K562 (cell line): ENCODE data around the gene RASAL1. TPM values are rescaled to one million over a fixed set of nuclear protein-coding genes. Genes with fewer than 3 reads are reported as not detected.

Source experiments
- ATAC-seq: fragments of 200-7000 bp; cut with Tn5 transposase; 3 replicates; pipeline ENCODE4 v1.9.1; 2020; ENCODE audit warnings: moderate library complexity
- BruUV-seq: library from RNA; stranded (reverse); fragments of 400-500 nt; replicated peaks from 2 replicates; lab custom pipeline; 2021; lab: Mats Ljungman, UMichigan
- CTCF ChIA-PET: fragments of 300-600 bp; formaldehyde crosslinking; extraction: SDS; loops from one replicate; lab custom pipeline; 2021; ENCODE audit warnings: low intra/inter-chr PET ratio; lab: Yijun Ruan, JAX
- POLR2A ChIA-PET: fragments of 300-600, 350-650 bp; sonication (Branson Sonifier 250); formaldehyde crosslinking; extraction: SDS; loops from one replicate; lab custom pipeline; 2021; ENCODE audit warnings: antibody characterized with exemption, inconsistent platforms; lab: Yijun Ruan, JAX
- DNase-seq, 4 experiments: peaks; one replicate each; pipeline versions ENCODE4 v3.0.0 to v3.0.0-alpha.2; 2011 to 2018; ENCODE audit warnings: low spot score in 3 of 4, mixed read lengths in 3 of 4; ENCODE audit errors: extremely low read depth in 1 of 4
- FAIRE-seq: peaks from 2 replicates; lab custom pipeline; 2011; peaks lifted over from hg19 to GRCh38; lab: Jason Lieb, UNC
- H2AFZ ChIP-seq: 2 replicates; pipeline ENCODE4 v1.6.0; 2011; ENCODE audit warnings: low read depth, low read length, control low read depth, inconsistent platforms
- H3K27ac ChIP-seq: fragments of 200-600 bp; 3 replicates; pipeline ENCODE4 v1.8.0; 2011; ENCODE audit warnings: low read depth, mild to moderate bottlenecking, control low read depth, inconsistent platforms, low read length, moderate library complexity, mixed read lengths; ENCODE audit errors: extremely low read depth
- H3K27me3 ChIP-seq, 2 experiments: fragments of 300-600 bp in 1 of 2; 2 replicates in 1 of 2; 3 replicates in 1 of 2; pipeline versions ENCODE4 v1.6.0 to v1.8.0; 2011; ENCODE audit warnings: inconsistent platforms in 2 of 2, low read length in 2 of 2, mild to moderate bottlenecking in 1 of 2, mixed read lengths in 1 of 2, moderate library complexity in 1 of 2; ENCODE audit not compliant: control insufficient read depth in 2 of 2, insufficient read depth in 2 of 2
- H3K36me3 ChIP-seq: fragments of 300-600 bp; 3 replicates; pipeline ENCODE4 v1.8.0; 2011; ENCODE audit warnings: mild to moderate bottlenecking, low read length, inconsistent platforms; ENCODE audit not compliant: control insufficient read depth, insufficient read depth
- H3K4me1 ChIP-seq, 2 experiments: fragments of 200-600 bp in 1 of 2; replicated peaks in 1 of 2; 2 replicates in 1 of 2; 3 replicates in 1 of 2; pipeline versions ENCODE4 v1.5.1 to v1.8.0; 2011; ENCODE audit warnings: inconsistent platforms in 2 of 2, low read length in 2 of 2, mild to moderate bottlenecking in 1 of 2, mixed read lengths in 1 of 2, moderate library complexity in 1 of 2; ENCODE audit not compliant: control insufficient read depth in 2 of 2, insufficient read depth in 2 of 2
- H3K4me2 ChIP-seq: 2 replicates; pipeline ENCODE4 v1.6.1; 2011; ENCODE audit warnings: low read length, control low read depth, inconsistent platforms, mixed read lengths; ENCODE audit not compliant: insufficient read depth
- H3K4me3 ChIP-seq: fragments of 200-600 bp; sonication (generic), shearing (Covaris generic); 2 replicates; pipeline ENCODE4 v1.5.1; 2016; ENCODE audit warnings: control low read depth, inconsistent platforms
- H3K79me2 ChIP-seq: fragments of 200-600 bp; 3 replicates; pipeline ENCODE4 v1.8.0; 2011; ENCODE audit warnings: low read length, inconsistent platforms; ENCODE audit not compliant: control insufficient read depth, insufficient read depth
- H3K9ac ChIP-seq, 2 experiments: 2 replicates each; pipeline versions ENCODE4 v1.6.0 to v1.6.1; 2011; ENCODE audit warnings: low read depth in 2 of 2, low read length in 2 of 2, control low read depth in 1 of 2, inconsistent platforms in 1 of 2, mild to moderate bottlenecking in 1 of 2, mixed read lengths in 1 of 2; ENCODE audit not compliant: insufficient read depth in 1 of 2
- H3K9me1 ChIP-seq: one replicate; pipeline ENCODE4 v1.6.0; 2011; ENCODE audit warnings: inconsistent platforms, mild to moderate bottlenecking, low read length, moderate library complexity; ENCODE audit not compliant: control insufficient read depth, insufficient read depth
- H3K9me3 ChIP-seq: replicated peaks from 2 replicates; pipeline ENCODE4 v1.5.1; 2011; ENCODE audit warnings: low read depth, low read length, inconsistent platforms; ENCODE audit not compliant: control insufficient read depth, insufficient read depth
- H4K20me1 ChIP-seq: replicated peaks from 2 replicates; pipeline ENCODE4 v1.6.1; 2011; ENCODE audit warnings: low read length, inconsistent platforms, mixed read lengths; ENCODE audit not compliant: control insufficient read depth, insufficient read depth
- BCOR ChIP-seq: fragments of 450-650 bp; IDR thresholded peaks from 2 replicates; pipeline ENCODE4 v1.6.1; 2016
- BRD9 ChIP-seq: fragments of 450-650 bp; IDR thresholded peaks from 2 replicates; pipeline ENCODE4 v1.6.1; 2018; ENCODE audit warnings: low read depth; ENCODE audit not compliant: partially characterized antibody
- CBX3 ChIP-seq, 2 experiments: IDR thresholded peaks; 1 replicate in 1 of 2; 2 replicates in 1 of 2; pipeline ENCODE4 v1.6.1; 2012; ENCODE audit warnings: inconsistent platforms in 2 of 2, low read length in 2 of 2, borderline replicate concordance in 1 of 2, control low read depth in 1 of 2
- CHD2 ChIP-seq: IDR thresholded peaks from 2 replicates; pipeline ENCODE4 v1.6.1; 2011; ENCODE audit warnings: low read depth, low read length
- JUN ChIP-seq, 2 experiments: sonication (generic) in 1 of 2; formaldehyde crosslinking in 1 of 2; IDR thresholded peaks; 2 replicates each; pipeline versions ENCODE4 v1.6.1 to v1.8.0; 2012 to 2022; ENCODE audit warnings: borderline replicate concordance in 2 of 2, mild to moderate bottlenecking in 2 of 2, improper control_type of control experiment in 1 of 2, low read depth in 1 of 2, low read length in 1 of 2, missing genetic modification reagents in 1 of 2
- KDM1A ChIP-seq, 2 experiments: fragments of 450-650 bp; IDR thresholded peaks; 2 replicates each; pipeline ENCODE4 v1.6.1; 2016; ENCODE audit warnings: mild to moderate bottlenecking in 2 of 2
- PHB ChIP-seq: fragments of 250-450 bp; sonication (Bioruptor Pico); IDR thresholded peaks from 2 replicates; pipeline ENCODE4 v1.5.0; 2021
- PTBP1 ChIP-seq: fragments of 200-400 bp; formaldehyde crosslinking; IDR thresholded peaks from 2 replicates; pipeline ENCODE4 v1.6.1; 2017; ENCODE audit warnings: low read depth, low read length
- RAD21 ChIP-seq, 2 experiments: fragments of 250-450 bp in 1 of 2; fragments of 450-650 bp in 1 of 2; sonication (Bioruptor Pico) in 1 of 2; formaldehyde crosslinking in 1 of 2; IDR thresholded peaks in 1 of 2; conservative IDR thresholded peaks in 1 of 2; 2 replicates each; pipeline versions ENCODE4 v1.4.0 to v1.8.0; 2020 to 2022; ENCODE audit warnings: mild to moderate bottlenecking in 2 of 2, moderate library complexity in 1 of 2
- RFX1 ChIP-seq: fragments of 450-650 bp; IDR thresholded peaks from 2 replicates; pipeline ENCODE4 v1.6.1; 2016; ENCODE audit warnings: mild to moderate bottlenecking, moderate library complexity
- VEZF1 ChIP-seq: fragments of 200-800 bp; sonication (Bioruptor generic); IDR thresholded peaks from 2 replicates; pipeline ENCODE4 v1.6.1; 2017; ENCODE audit warnings: missing genetic modification characterization, missing compliant biosample characterization
- ZBTB11 ChIP-seq, 3 experiments: fragments of 200-800 bp in 1 of 3; fragments of 250-450 bp in 1 of 3; fragments of 450-650 bp in 1 of 3; sonication (Bioruptor Pico) in 1 of 3; sonication (Bioruptor generic) in 1 of 3; formaldehyde crosslinking in 1 of 3; IDR thresholded peaks; 2 replicates each; pipeline versions ENCODE4 v1.6.1 to v1.8.0; 2016 to 2022; ENCODE audit warnings: mild to moderate bottlenecking in 2 of 3, missing genetic modification characterization in 2 of 3, missing compliant biosample characterization in 1 of 3, moderate library complexity in 1 of 3
- ZFX ChIP-seq: sonication (generic); formaldehyde crosslinking; IDR thresholded peaks from 2 replicates; pipeline ENCODE4 v1.8.0; 2022; ENCODE audit warnings: mild to moderate bottlenecking, missing genetic modification reagents, moderate library complexity
- ZNF121 ChIP-seq: sonication (generic); formaldehyde crosslinking; conservative IDR thresholded peaks from 2 replicates; pipeline ENCODE4 v1.8.0; 2022; ENCODE audit warnings: missing genetic modification reagents
- ZNF143 ChIP-seq: sonication (generic); formaldehyde crosslinking; IDR thresholded peaks from 2 replicates; pipeline ENCODE4 v1.9.0; 2022; ENCODE audit warnings: mild to moderate bottlenecking, missing genetic modification reagents
- WGBS: fragments of 100-300 bp; shearing (Covaris generic); methylation state at CpG from one replicate; pipeline ENCODE4 v1.1.6; 2016; ENCODE audit warnings: low coverage, mixed read lengths; ENCODE audit not compliant: insufficient coverage; ENCODE audit errors: missing lambda C conversion rate; 5-methylcytosine and 5-hydroxymethylcytosine counted together
- in situ Hi-C: fragments of 300-500 bp; cut with MboI; formaldehyde crosslinking; loops from 4 replicates; pipeline ENCODE4 v1.15.0; 2018; ENCODE audit warnings: inconsistent platforms, mixed read lengths
- intact Hi-C: fragments of 100-400 bp; cut with micrococcal nuclease; formaldehyde crosslinking; loops from 2 replicates; pipeline ENCODE4 v1.14.2; 2022
- polyA plus RNA-seq, 8 experiments: library from polyadenylated mRNA; depleted of rRNA in 4 of 8; stranded (reverse) in 5 of 8; unstranded in 3 of 8; fragments of >200 nt; fragmentation: Nextera tagmentation in 2 of 8; fragmentation: Illumina TruSeq in 1 of 8; extraction: Ambion mirVana in 2 of 8; extraction: Trizol in 1 of 8; gene quantifications; 2 replicates each; pipeline versions ENCODE4 v1.2.1 to v1.2.3, GENCODE V29; 2011 to 2014; ENCODE audit warnings: inconsistent platforms in 1 of 8, missing spikeins in 1 of 8
- total RNA-seq, 7 experiments: library from RNA; depleted of rRNA in 6 of 7; stranded (reverse); fragments of >200 nt in 6 of 7; fragmentation: Illumina TruSeq in 2 of 7; extraction: Trizol in 2 of 7; gene quantifications; 2 replicates each; pipeline versions ENCODE4 v1.2.1 to v1.2.3, GENCODE V29; 2011 to 2021; ENCODE audit warnings: low replicate concordance in 1 of 7

The RASAL1 gene
- total and polyA plus RNA-seq, 9 of the 15 experiments (the other 6 are each of a cell fraction or from before 2014, with no cell fraction given) = 0.06 to 0.16 (median 0.14) TPM; not detected in 6

GRCh38 chr12:113088971-113089756 lies 46.4 kb downstream of the RASAL1 start:
- BruUV-seq = no TSS peak
- Histone ChIP-seq H3K4me1 (peaks cover 2 to 27% of the 10 kb centered on the region in 2 experiments; a peak in 3 of 5 replicates), H4K20me1 (peaks cover 8% of the 10 kb centered on the region; the same call in 1 of the 2 replicates), H2AFZ (no peak overlapping the region)
- CTCF ChIA-PET = no interaction called here
- no peak for TF ChIP-seq RAD21 (CRISPR knock-in tag; conservative IDR thresholded peaks at IDR 0.05 in 1 of 2, IDR thresholded peaks at IDR 0.05 in 1 of 2)
- TF ChIP-seq ZBTB11 (CRISPR knock-in tag; IDR thresholded peaks at IDR 0.05) = 0 out of 6 replicates have a peak, but pooled peaks of 1 of the 3 experiments have one; percentile 14
- TF ChIP-seq KDM1A (IDR thresholded peaks at IDR 0.05) = 0 out of 4 replicates have a peak, but pooled peaks of 1 of the 2 experiments have one; percentile 16
- no peak for TF ChIP-seq PTBP1
- no peak for TF ChIP-seq ZFX (CRISPR knock-in tag)
- TF ChIP-seq BCOR = peak; percentile 60
- no peak for TF ChIP-seq VEZF1
- TF ChIP-seq CHD2 = no peak
- no peak for TF ChIP-seq PHB (CRISPR knock-in tag)
- no peak for TF ChIP-seq JUN (IDR thresholded peaks at IDR 0.05; ENCODE audit: borderline replicate concordance, low read depth, low read length)
- TF ChIP-seq JUN (CRISPR knock-in tag; IDR thresholded peaks at IDR 0.05; ENCODE audit: borderline replicate concordance) = no peak
- 0 out of 2 replicates have a peak, but pooled peaks have one; percentile 8 for TF ChIP-seq ZNF121 (CRISPR knock-in tag)
- TF ChIP-seq ZNF143 (CRISPR knock-in tag) = no peak
- TF ChIP-seq CBX3 (IDR thresholded peaks at IDR 0.05; ENCODE audit: borderline replicate concordance in 1 of 2, low read length in 2 of 2) = no peak
- no peak for TF ChIP-seq BRD9
- no peak for TF ChIP-seq RFX1
- TF ChIP-seq, all 486 proteins: peak for 4
- H3K9me3 ChIP-seq = no peaks in the 10 kb centered on the region
- ATAC-seq (no peak), DNase-seq (no peak), FAIRE-seq (no peak)
- POLR2A ChIA-PET = interaction anchor here (1.5 kb wide), 1 partner anchor 9 kb away, joined by 4 read pairs; no protein-coding TSS in a partner anchor
- H3K4me3 ChIP-seq = no peak overlapping the region
- H3K9ac ChIP-seq = no peak overlapping the region
- WGBS = under 1% methylated on average over 13 of the region's 13 CpGs
- in situ Hi-C loops = no loop called here
- no peaks in the 10 kb centered on the region for H3K36me3 ChIP-seq
- intact Hi-C loops = no loop called here
- no peak overlapping the region for H3K4me2 ChIP-seq
- peaks cover 0 to 34% of the 10 kb centered on the region in 2 experiments for H3K27me3 ChIP-seq
- no peaks in the 10 kb centered on the region for H3K9me1 ChIP-seq
- no peaks in the 10 kb centered on the region for H3K79me2 ChIP-seq
- H3K27ac ChIP-seq = no peak overlapping the region
